IMR-90 (cell line): ENCODE measurements around the gene FUT8. TPM values are rescaled to one million over a fixed set of nuclear protein-coding genes. Genes with fewer than 3 reads are reported as not detected.

Source experiments
- ATAC-seq: fragments of 200-7000 bp; cut with Tn5 transposase; 2 replicates; pipeline ENCODE4 v1.9.1; 2020; ENCODE audit warnings: low read depth, mild to moderate bottlenecking, moderate library complexity
- BruUV-seq: library from RNA; stranded (reverse); fragments of 400-500 nt; replicated peaks from 2 replicates; lab custom pipeline; 2021; lab: Mats Ljungman, UMichigan
- CTCF ChIA-PET: fragments of 300-600 bp; formaldehyde crosslinking; extraction: SDS; loops from one replicate; lab custom pipeline; 2021; ENCODE audit warnings: antibody characterized with exemption; lab: Yijun Ruan, JAX
- POLR2A ChIA-PET: fragments of 300-600 bp; sonication (Branson Sonifier 250); formaldehyde crosslinking; loops from one replicate; lab custom pipeline; 2022; ENCODE audit warnings: antibody characterized with exemption; ENCODE audit not compliant: unreplicated experiment; lab: Charles Lee
- DNase-seq: peaks from one replicate; pipeline ENCODE4 v3.0.0; 2013
- H2AFZ ChIP-seq: replicated peaks from 2 replicates; pipeline ENCODE3; 2013; ENCODE audit warnings: low read length, mild to moderate bottlenecking; ENCODE audit not compliant: poor library complexity
- H2AK5ac ChIP-seq: 2 replicates; pipeline ENCODE4 v1.6.1; 2013; ENCODE audit warnings: low read depth, low read length, inconsistent platforms
- H2AK9ac ChIP-seq: replicated peaks from 2 replicates; pipeline ENCODE3; 2013; ENCODE audit warnings: mild to moderate bottlenecking, low read depth, low read length, moderate library complexity; ENCODE audit not compliant: poor library complexity
- H2BK120ac ChIP-seq: 2 replicates; pipeline ENCODE4 v1.6.1; 2013; ENCODE audit warnings: low read depth, low read length, inconsistent platforms
- H2BK15ac ChIP-seq: 3 replicates; pipeline ENCODE4 v1.6.1; 2013; ENCODE audit warnings: low read depth, low read length, inconsistent platforms
- H2BK20ac ChIP-seq: 2 replicates; pipeline ENCODE4 v1.6.1; 2013; ENCODE audit warnings: low read depth, mild to moderate bottlenecking, inconsistent platforms, low read length, moderate library complexity
- H2BK5ac ChIP-seq: 2 replicates; pipeline ENCODE4 v1.6.1; 2013; ENCODE audit warnings: mild to moderate bottlenecking, low read depth, low read length, inconsistent platforms; ENCODE audit not compliant: poor library complexity, severe bottlenecking
- H3K14ac ChIP-seq: replicated peaks from 2 replicates; pipeline ENCODE4 v1.6.1; 2013; ENCODE audit warnings: low read depth, low read length, inconsistent platforms
- H3K18ac ChIP-seq: 2 replicates; pipeline ENCODE4 v1.6.1; 2013; ENCODE audit warnings: low read depth, low read length, control low read depth
- H3K23ac ChIP-seq: 2 replicates; pipeline ENCODE4 v1.6.1; 2013; ENCODE audit warnings: low read depth, low read length, inconsistent platforms
- H3K27ac ChIP-seq: 2 replicates; pipeline ENCODE4 v1.5.1; 2013; ENCODE audit warnings: mild to moderate bottlenecking, control low read depth, low read length; ENCODE audit not compliant: insufficient read depth
- H3K27me3 ChIP-seq: 2 replicates; pipeline ENCODE4 v1.6.1; 2013; ENCODE audit warnings: low read length; ENCODE audit not compliant: control insufficient read depth, insufficient read depth
- H3K36me3 ChIP-seq: 2 replicates; pipeline ENCODE4 v1.6.1; 2013; ENCODE audit warnings: low read length, mixed read lengths; ENCODE audit not compliant: control insufficient read depth, insufficient read depth
- H3K4ac ChIP-seq: 2 replicates; pipeline ENCODE4 v1.6.1; 2013; ENCODE audit warnings: low read depth, low read length, inconsistent platforms
- H3K4me1 ChIP-seq: 2 replicates; pipeline ENCODE4 v1.6.1; 2013; ENCODE audit warnings: low read length, mixed read lengths; ENCODE audit not compliant: control insufficient read depth, insufficient read depth
- H3K4me2 ChIP-seq: 2 replicates; pipeline ENCODE4 v1.6.1; 2013; ENCODE audit warnings: low read depth, mild to moderate bottlenecking, control low read depth, low read length, moderate library complexity
- H3K4me3 ChIP-seq: 2 replicates; pipeline ENCODE4 v1.5.1; 2013; ENCODE audit warnings: low read depth, mild to moderate bottlenecking, control low read depth, low read length, moderate library complexity; ENCODE audit not compliant: insufficient read depth
- H3K56ac ChIP-seq: 2 replicates; pipeline ENCODE4 v1.6.1; 2013; ENCODE audit warnings: low read length, inconsistent platforms; ENCODE audit not compliant: insufficient read depth; ENCODE audit errors: extremely low read depth
- H3K79me1 ChIP-seq, 2 experiments: 2 replicates each; pipeline ENCODE4 v1.6.1; 2013; ENCODE audit warnings: low read length in 2 of 2, inconsistent platforms in 1 of 2, low read depth in 1 of 2
- H3K9ac ChIP-seq: 2 replicates; pipeline ENCODE4 v1.6.1; 2013; ENCODE audit warnings: low read depth, low read length, control low read depth
- H3K9me1 ChIP-seq: 2 replicates; pipeline ENCODE4 v1.6.1; 2013; ENCODE audit warnings: low read length, inconsistent platforms; ENCODE audit not compliant: insufficient read depth
- H3K9me3 ChIP-seq: 2 replicates; pipeline ENCODE4 v1.6.1; 2013; ENCODE audit warnings: low read length; ENCODE audit not compliant: control insufficient read depth, insufficient read depth
- H4K20me1 ChIP-seq: 2 replicates; pipeline ENCODE4 v1.6.1; 2013; ENCODE audit warnings: low read length, inconsistent platforms; ENCODE audit not compliant: insufficient read depth
- H4K5ac ChIP-seq: 2 replicates; pipeline ENCODE4 v1.6.1; 2013; ENCODE audit warnings: mild to moderate bottlenecking, low read depth, low read length, control low read depth
- H4K8ac ChIP-seq, 2 experiments: 2 replicates each; pipeline ENCODE4 v1.6.1; 2013; ENCODE audit warnings: low read depth in 2 of 2, low read length in 2 of 2, control low read depth in 1 of 2, inconsistent platforms in 1 of 2
- H4K91ac ChIP-seq: 2 replicates; pipeline ENCODE4 v1.6.1; 2013; ENCODE audit warnings: low read depth, low read length, inconsistent platforms; ENCODE audit not compliant: insufficient read depth
- MAZ ChIP-seq: IDR thresholded peaks from 2 replicates; pipeline ENCODE4 v1.6.1; 2012; ENCODE audit warnings: low read depth, mild to moderate bottlenecking, low read length, improper control_type of control experiment, moderate library complexity, borderline replicate concordance
- dilution Hi-C: fragments of 300-500 bp; cut with HindIII; formaldehyde crosslinking; loops from one replicate; pipeline ENCODE4 v1.14.3; 2018; ENCODE audit warnings: low sequenced_read_pairs; ENCODE audit not compliant: unreplicated experiment
- in situ Hi-C: fragments of 300-500 bp; cut with MboI; formaldehyde crosslinking; loops from 3 replicates; pipeline ENCODE4 v1.14.3; 2019; ENCODE audit warnings: low sequenced_read_pairs, inconsistent platforms, mixed read lengths
- intact Hi-C: fragments of 100-400 bp; cut with micrococcal nuclease; formaldehyde crosslinking; loops from 2 replicates; pipeline ENCODE4 v1.10.0; 2022
- polyA plus RNA-seq, 3 experiments: library from polyadenylated mRNA; depleted of rRNA; stranded (reverse); fragments of >200 nt; gene quantifications; 2 replicates each; pipeline ENCODE4 v1.2.3, GENCODE V29; 2012; ENCODE audit warnings: low replicate concordance in 1 of 3
- total RNA-seq: library from RNA; depleted of rRNA; stranded (reverse); fragments of >200 nt; gene quantifications from 2 replicates; pipeline ENCODE4 v1.2.3, GENCODE V29; 2012

Gene FUT8
- total and polyA plus RNA-seq, 2 of the 4 experiments (the other 2 are of a cell fraction) = 15.6 to 72.9 TPM

DNA sequence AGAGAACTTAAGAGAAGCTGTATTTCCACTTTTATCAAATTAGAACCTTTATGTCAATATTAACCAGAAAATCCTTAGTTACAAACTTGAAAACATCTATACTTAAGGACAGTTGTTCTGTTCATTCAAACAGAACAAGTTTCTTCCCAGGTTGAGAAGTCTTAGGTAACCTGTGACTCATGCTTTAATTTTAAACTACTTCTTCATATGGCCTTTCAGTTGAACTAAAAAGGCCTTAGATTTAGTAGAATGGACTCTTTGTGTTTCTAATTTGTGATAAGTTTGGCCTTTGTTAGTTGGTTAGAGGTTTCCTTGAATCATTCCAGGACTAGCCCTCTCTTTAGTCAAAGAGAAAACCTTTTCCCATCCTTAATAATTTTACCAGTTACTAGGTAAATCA lies 274.2 kb downstream of the FUT8 start:
- no peak overlapping the region for H2BK120ac ChIP-seq
- no peaks in the 10 kb centered on the region for H3K9me3 ChIP-seq
- H4K5ac ChIP-seq = no peak overlapping the region
- TF ChIP-seq MAZ = no peak
- BruUV-seq = no TSS peak
- H3K4me2 ChIP-seq = no peak overlapping the region
- H3K56ac ChIP-seq = no peak overlapping the region
- ATAC-seq (no peak), DNase-seq (peak; percentile 25)
- H2AFZ ChIP-seq = no peak overlapping the region
- ChIA-PET POLR2A (no interaction called here), CTCF (no interaction called here)
- no peak overlapping the region for H2AK5ac ChIP-seq
- no peak overlapping the region for H2BK15ac ChIP-seq
- H4K8ac ChIP-seq = no peak overlapping the region
- no peak overlapping the region for H3K9ac ChIP-seq
- H3K4me1 ChIP-seq = no peaks in the 10 kb centered on the region
- no peaks in the 10 kb centered on the region for H4K20me1 ChIP-seq
- no peak overlapping the region for H4K91ac ChIP-seq
- no peak overlapping the region for H2BK20ac ChIP-seq
- H3K4ac ChIP-seq = no peak overlapping the region
- no peak overlapping the region for H2AK9ac ChIP-seq
- no peak overlapping the region for H3K27ac ChIP-seq
- H3K18ac ChIP-seq = no peak overlapping the region
- H3K79me1 ChIP-seq = peaks cover 0 to 3% of the 10 kb centered on the region in 2 experiments; a peak in 1 of 4 replicates
- intact Hi-C loops = no loop called here
- H3K4me3 ChIP-seq = no peak overlapping the region
- no peak overlapping the region for H3K14ac ChIP-seq
- no peaks in the 10 kb centered on the region for H3K9me1 ChIP-seq
- H2BK5ac ChIP-seq = no peak overlapping the region
- H3K36me3 ChIP-seq = no peaks in the 10 kb centered on the region
- in situ Hi-C loops = no loop called here
- H3K27me3 ChIP-seq = no peaks in the 10 kb centered on the region
- dilution Hi-C loops = no loop called here
- H3K23ac ChIP-seq = no peak overlapping the region
